Hematopoietic multipotent progenitor cell treated with erythropoietin and hydrocortisone succinate and interleukin-3 and kit ligand, for 4 days (in vitro differentiated cells): Measurements from ENCODE around the gene ACCSL.

ENCODE experiments used
- DNase-seq: peaks from one replicate; pipeline ENCODE4 v3.0.0-alpha.2; 2015

Gene ACCSL

DNA sequence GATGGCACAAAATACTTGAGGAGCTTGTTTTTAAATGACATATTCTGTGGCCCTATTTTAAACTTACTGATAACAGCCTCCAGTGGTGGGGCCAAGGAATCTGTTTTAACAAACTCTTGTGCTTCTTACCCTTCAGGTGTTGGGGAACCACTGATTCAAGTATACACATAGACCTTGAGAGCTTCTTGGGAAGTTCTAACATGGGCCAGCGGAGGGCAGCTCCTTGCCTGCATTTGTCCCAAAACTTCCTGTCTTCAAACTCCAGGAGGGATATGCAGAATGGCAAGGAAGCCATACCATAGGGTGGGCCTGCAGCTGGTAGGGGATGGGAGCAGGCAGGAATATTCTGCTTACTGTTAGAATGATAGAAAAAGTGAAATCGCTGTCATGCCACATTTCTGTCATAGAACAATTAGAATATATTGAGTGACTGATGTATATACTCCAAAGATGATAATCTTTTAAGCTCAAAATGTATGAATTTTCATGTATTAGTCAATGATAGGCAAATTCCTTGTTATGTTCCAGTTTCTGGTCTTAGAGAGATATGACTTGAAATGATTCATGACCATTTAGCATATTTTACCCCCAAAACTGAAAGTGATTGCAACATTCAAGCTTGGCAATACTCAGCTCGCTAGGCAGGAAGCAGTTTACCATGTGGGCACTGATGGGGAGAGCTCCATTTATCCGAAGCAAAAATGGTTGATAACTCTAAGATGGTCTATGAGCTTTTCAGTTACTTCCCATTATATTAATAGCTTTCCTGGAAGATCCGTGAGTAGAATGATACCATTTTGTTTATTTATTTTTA lies 56.9 kb downstream of the ACCSL start:
- DNase-seq: peak; percentile 63

GRCh38 chr11:44108260-44108659 lies 60.5 kb downstream of the ACCSL start:
- DNase-seq: no peak
